ENCODE measurements around the gene PRELID3B.

Gene PRELID3B

DNA sequence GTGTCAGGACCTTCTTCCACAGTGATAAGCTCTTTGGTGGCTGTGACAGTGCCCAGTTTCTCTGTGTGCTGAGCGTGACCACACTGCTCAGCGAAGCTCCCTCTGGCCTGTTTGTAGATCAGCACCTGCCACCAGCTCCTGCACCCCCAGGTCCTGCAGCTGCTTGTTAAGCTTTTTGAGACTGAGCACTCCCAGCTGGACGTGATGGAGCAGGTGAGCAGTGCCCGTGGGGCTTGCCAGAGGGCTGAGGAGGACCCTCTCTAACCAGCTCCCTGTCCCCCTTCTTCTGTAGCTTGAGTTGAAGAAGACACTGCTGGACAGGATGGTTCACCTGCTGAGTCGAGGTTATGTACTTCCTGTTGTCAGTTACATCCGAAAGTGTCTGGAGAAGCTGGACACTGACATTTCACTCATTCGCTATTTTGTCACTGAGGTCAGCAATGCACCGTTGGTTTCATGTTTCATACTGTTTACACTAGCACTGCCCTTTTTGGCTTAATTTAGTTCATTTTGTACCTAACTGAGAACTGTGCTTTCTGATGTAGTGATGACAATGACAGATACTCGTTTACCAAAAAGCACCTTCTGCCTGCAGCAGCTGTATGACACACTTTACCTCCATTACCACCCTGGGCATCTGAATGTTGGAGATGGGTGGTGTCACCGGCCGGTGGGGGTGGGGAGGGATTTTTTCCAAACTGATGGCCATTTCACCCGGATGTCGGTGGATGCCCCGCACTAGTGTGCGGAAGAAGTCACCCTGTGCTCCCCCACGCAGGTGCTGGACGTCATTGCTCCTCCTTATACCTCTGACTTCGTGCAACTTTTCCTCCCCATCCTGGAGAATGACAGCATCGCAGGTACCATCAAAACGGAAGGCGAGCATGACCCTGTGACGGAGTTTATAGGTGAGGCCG, 49.0 kb downstream of the PRELID3B start:
- Histone ChIP-seq H3K79me2 (ENCODE audit: control insufficient read depth, insufficient read depth, low read length, unreplicated experiment) (no peaks in the 10 kb centered on the region), H3K27me3 (ENCODE audit: insufficient read depth, low read length) (no peaks in the 10 kb centered on the region), H3K4me1 (ENCODE audit: control insufficient read depth, insufficient read depth, low read length, unreplicated experiment) (no peaks in the 10 kb centered on the region), H2AFZ (ENCODE audit: low read length, unreplicated experiment) (no peak overlapping the region), H3K27ac (ENCODE audit: low read depth, low read length) (no peak overlapping the region), H3K36me3 (ENCODE audit: insufficient read depth, low read length) (peaks cover 31% of the 10 kb centered on the region), H3K4me3 (ENCODE audit: low read depth, low read length) (no peak overlapping the region)

DNA sequence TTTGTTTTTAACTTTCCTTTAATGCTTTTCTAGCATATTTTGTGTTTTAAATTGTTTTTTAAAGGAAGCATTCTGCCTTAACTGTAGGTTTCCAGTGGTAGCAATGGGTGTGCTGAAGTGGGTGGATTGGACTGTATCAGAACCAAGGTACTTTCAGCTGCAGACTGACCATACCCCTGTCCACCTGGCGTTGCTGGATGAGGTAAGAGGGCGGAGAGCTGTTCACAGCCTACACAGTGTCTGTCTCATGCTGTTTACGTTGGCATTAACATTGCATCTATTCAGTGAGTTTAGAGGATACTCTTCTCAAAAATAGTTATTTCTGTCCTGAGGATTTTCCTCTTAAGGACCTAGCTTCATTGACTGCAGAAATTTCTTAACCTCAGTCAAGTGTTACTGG, 49.7 kb downstream of the PRELID3B start:
- no peaks in the 10 kb centered on the region for H3K4me1 ChIP-seq (ENCODE audit: control insufficient read depth, insufficient read depth, low read length, unreplicated experiment)

DNA sequence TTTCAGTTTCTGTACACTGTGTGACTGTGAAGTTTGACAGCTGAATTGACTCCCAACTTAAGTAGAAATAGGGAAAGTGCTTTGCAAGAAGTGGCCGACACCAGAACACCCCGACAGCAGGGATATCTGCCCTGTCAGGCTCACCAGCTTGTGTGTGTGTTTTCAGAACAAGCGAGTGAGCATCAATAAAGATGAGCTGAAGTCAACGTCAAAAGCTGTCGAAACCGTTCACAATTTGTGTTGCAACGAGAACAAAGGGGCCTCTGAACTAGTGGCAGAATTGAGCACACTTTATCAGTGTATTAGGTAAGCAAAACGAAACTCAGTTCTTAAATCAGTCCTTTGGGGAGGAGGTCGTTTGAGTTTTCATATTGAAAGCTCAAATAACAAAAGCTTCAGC, 50.9 kb downstream of the PRELID3B start:
- H3K36me3 ChIP-seq (ENCODE audit: insufficient read depth, low read length): peaks cover 32% of the 10 kb centered on the region
- H3K27ac ChIP-seq (ENCODE audit: low read depth, low read length): no peak overlapping the region
- no peaks in the 10 kb centered on the region for H3K27me3 ChIP-seq (ENCODE audit: insufficient read depth, low read length)
- H3K79me2 ChIP-seq (ENCODE audit: control insufficient read depth, insufficient read depth, low read length, unreplicated experiment): no peaks in the 10 kb centered on the region
- no peaks in the 10 kb centered on the region for H3K4me1 ChIP-seq (ENCODE audit: control insufficient read depth, insufficient read depth, low read length, unreplicated experiment)
- H2AFZ ChIP-seq (ENCODE audit: low read length, unreplicated experiment): no peak overlapping the region
- no peak overlapping the region for H3K4me3 ChIP-seq (ENCODE audit: low read depth, low read length)

More for the DNA sequence above, 49.7 kb downstream of the PRELID3B start:
- H3K27me3 ChIP-seq (ENCODE audit: insufficient read depth, low read length): no peaks in the 10 kb centered on the region
- peaks cover 33% of the 10 kb centered on the region for H3K36me3 ChIP-seq (ENCODE audit: insufficient read depth, low read length)
- no peak overlapping the region for H3K4me3 ChIP-seq (ENCODE audit: low read depth, low read length)
- no peak overlapping the region for H2AFZ ChIP-seq (ENCODE audit: low read length, unreplicated experiment)
- no peak overlapping the region for H3K27ac ChIP-seq (ENCODE audit: low read depth, low read length)
- no peaks in the 10 kb centered on the region for H3K79me2 ChIP-seq (ENCODE audit: control insufficient read depth, insufficient read depth, low read length, unreplicated experiment)

DNA sequence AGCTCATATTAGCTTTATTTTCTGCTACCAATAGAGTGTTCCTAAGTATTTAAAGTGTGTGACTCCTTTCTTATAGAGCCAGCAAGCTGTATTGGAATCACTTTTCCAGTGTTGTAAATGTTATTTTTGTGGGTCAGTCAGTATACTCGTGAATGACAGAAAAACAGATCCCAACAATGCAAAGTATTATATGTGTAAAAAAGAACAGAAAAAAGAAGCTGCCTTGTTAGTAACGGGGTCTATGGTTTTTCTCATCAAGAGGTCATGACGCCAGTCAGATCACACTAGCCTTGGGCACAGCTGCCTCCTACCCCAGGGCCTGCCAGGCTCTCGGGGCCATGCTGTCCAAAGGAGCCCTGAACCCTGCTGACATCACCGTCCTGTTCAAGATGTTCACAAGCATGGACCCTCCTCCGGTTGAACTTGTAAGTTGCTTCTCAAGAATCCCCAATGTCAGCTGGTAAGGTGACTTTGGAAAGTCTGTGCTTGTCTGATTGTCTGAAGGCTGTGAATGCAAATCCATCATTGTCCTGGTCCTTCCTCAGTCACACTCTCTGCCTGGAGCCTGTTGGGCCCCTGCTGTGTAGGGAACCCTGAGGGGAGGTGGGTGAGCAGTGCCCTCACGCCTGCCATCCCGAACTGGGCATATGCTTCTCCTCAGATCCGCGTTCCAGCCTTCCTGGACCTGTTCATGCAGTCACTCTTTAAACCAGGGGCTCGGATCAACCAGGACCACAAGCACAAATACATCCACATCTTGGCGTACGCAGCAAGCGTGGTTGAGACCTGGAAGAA, 51.7 kb downstream of the PRELID3B start:
- no peaks in the 10 kb centered on the region for H3K4me1 ChIP-seq (ENCODE audit: control insufficient read depth, insufficient read depth, low read length, unreplicated experiment)

DNA sequence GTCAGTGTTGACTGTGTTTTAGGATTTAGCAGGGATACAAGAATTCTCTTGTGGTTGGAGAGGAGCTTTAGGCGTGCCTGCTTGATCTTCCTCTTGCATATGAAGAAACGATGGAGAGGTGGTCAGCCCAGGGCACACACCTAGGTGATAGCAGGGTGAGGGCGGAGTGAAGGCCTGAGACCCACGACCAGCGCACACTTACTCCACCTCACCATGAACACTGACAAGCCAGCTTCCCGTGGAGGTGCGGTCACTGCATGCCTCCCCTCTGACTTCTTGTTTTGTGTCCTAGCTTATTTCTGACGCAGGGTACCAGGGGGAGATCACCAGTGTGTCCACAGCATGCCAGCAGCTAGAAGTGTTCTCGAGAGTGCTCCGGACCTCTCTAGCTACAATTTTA, 53.4 kb downstream of the PRELID3B start:
- Histone ChIP-seq H3K4me1 (ENCODE audit: control insufficient read depth, insufficient read depth, low read length, unreplicated experiment) (no peaks in the 10 kb centered on the region), H3K4me3 (ENCODE audit: low read depth, low read length) (no peak overlapping the region), H2AFZ (ENCODE audit: low read length, unreplicated experiment) (no peak overlapping the region), H3K36me3 (ENCODE audit: insufficient read depth, low read length) (peaks cover 32% of the 10 kb centered on the region), H3K79me2 (ENCODE audit: control insufficient read depth, insufficient read depth, low read length, unreplicated experiment) (peaks cover 21% of the 10 kb centered on the region), H3K27me3 (ENCODE audit: insufficient read depth, low read length) (no peaks in the 10 kb centered on the region), H3K27ac (ENCODE audit: low read depth, low read length) (no peak overlapping the region)

More for the DNA sequence above, 51.7 kb downstream of the PRELID3B start:
- no peak overlapping the region for H3K4me3 ChIP-seq (ENCODE audit: low read depth, low read length)
- peaks cover 32% of the 10 kb centered on the region for H3K36me3 ChIP-seq (ENCODE audit: insufficient read depth, low read length)
- no peak overlapping the region for H2AFZ ChIP-seq (ENCODE audit: low read length, unreplicated experiment)
- H3K79me2 ChIP-seq (ENCODE audit: control insufficient read depth, insufficient read depth, low read length, unreplicated experiment): peaks cover 4% of the 10 kb centered on the region
- no peaks in the 10 kb centered on the region for H3K27me3 ChIP-seq (ENCODE audit: insufficient read depth, low read length)
- no peak overlapping the region for H3K27ac ChIP-seq (ENCODE audit: low read depth, low read length)

DNA sequence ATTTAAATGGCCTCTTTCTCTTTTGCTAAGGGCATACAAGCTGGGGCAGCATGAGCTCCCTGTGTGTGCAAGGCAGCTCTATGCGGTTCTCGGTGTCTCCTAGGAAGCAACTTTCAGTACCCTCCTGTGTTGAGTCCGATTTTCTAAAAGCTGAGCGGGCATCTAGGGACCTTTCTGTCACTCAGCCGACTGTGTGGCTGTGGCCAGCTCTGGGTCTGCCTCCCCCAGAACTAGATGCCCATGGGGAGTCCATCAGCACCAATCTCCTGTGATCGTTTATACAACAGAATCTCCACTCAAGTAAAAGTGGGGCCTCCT, 54.1 kb downstream of the PRELID3B start:
- Histone ChIP-seq H3K4me3 (ENCODE audit: low read depth, low read length) (no peak overlapping the region), H3K4me1 (ENCODE audit: control insufficient read depth, insufficient read depth, low read length, unreplicated experiment) (no peaks in the 10 kb centered on the region)

DNA sequence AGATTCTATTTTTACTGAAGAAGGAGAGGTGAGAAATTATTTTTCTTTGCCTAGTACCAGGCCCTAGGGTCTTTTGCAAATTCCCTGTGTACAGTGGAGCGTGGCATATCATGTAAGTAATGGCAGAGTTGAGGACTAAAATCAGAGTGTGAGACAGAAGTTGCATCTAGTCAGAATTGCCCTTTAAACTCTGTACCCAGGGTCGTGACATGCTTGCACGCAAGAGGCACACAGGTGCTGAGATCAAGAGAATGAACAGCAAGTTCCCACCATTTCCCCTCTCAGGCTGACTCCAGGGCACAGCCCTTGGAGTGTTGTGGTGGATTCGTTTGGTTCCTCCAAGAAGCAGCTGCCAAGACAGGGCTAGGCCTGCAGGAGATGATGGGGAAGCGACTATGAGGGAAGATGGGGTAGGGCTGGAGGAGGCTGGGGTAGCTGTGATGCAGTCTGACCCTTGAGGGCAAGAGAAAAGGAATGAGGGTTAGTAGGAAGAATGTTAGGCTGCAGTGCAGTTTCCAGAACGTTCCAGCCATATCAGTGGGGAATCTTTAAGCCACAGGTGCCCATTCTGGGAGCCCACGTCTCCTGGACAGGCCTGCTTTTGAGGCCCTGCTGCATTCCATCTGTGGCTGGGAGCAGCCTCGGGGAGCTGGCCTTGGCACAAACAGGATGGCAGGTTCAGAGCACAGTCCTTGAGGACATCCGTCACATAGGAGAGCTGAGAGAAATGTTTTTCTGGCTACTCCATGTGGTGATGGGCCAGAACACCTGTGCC, 54.6 kb downstream of the PRELID3B start:
- H3K27me3 ChIP-seq (ENCODE audit: insufficient read depth, low read length): no peaks in the 10 kb centered on the region
- H3K27ac ChIP-seq (ENCODE audit: low read depth, low read length): no peak overlapping the region
- H3K4me1 ChIP-seq (ENCODE audit: control insufficient read depth, insufficient read depth, low read length, unreplicated experiment): no peaks in the 10 kb centered on the region
- peaks cover 22% of the 10 kb centered on the region for H3K36me3 ChIP-seq (ENCODE audit: insufficient read depth, low read length)
- no peak overlapping the region for H3K4me3 ChIP-seq (ENCODE audit: low read depth, low read length)
- H3K79me2 ChIP-seq (ENCODE audit: control insufficient read depth, insufficient read depth, low read length, unreplicated experiment): peaks cover 33% of the 10 kb centered on the region
- no peak overlapping the region for H2AFZ ChIP-seq (ENCODE audit: low read length, unreplicated experiment)

More for the DNA sequence above, 54.1 kb downstream of the PRELID3B start:
- Histone ChIP-seq H2AFZ (ENCODE audit: low read length, unreplicated experiment) (no peak overlapping the region), H3K27me3 (ENCODE audit: insufficient read depth, low read length) (no peaks in the 10 kb centered on the region), H3K27ac (ENCODE audit: low read depth, low read length) (no peak overlapping the region), H3K36me3 (ENCODE audit: insufficient read depth, low read length) (peaks cover 26% of the 10 kb centered on the region), H3K79me2 (ENCODE audit: control insufficient read depth, insufficient read depth, low read length, unreplicated experiment) (peaks cover 28% of the 10 kb centered on the region)

DNA sequence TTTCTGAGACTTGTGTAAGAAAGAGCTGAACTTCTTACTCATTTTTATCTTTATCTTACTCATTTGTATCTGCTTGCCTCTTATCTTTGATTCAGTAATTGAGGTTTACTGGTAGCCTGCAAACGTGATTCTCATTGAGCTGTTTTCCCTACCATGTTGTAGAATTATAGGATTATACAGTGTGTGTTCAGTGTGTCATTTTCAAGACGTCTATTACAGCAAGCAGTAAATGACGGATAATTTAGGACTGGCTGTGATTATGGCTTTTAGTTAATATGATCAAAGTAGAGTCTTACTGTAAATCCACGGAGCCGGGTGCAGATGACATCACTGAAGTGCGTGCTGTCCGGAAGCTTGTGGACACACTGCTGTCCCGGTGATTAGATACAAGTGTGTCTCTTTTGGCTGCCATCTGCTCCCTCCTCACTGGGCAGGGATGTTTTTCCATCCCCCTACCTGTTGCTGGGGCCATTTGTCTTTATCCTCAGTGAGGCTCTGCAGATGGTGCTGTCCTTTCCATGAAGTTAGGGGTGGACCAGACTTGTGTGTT, 55.5 kb downstream of the PRELID3B start:
- H3K4me3 ChIP-seq (ENCODE audit: low read depth, low read length): no peak overlapping the region
- peaks cover 42% of the 10 kb centered on the region for H3K79me2 ChIP-seq (ENCODE audit: control insufficient read depth, insufficient read depth, low read length, unreplicated experiment)
- H3K27ac ChIP-seq (ENCODE audit: low read depth, low read length): no peak overlapping the region
- no peak overlapping the region for H2AFZ ChIP-seq (ENCODE audit: low read length, unreplicated experiment)
- H3K36me3 ChIP-seq (ENCODE audit: insufficient read depth, low read length): peaks cover 18% of the 10 kb centered on the region
- peaks cover 6% of the 10 kb centered on the region for H3K4me1 ChIP-seq (ENCODE audit: control insufficient read depth, insufficient read depth, low read length, unreplicated experiment)
- H3K27me3 ChIP-seq (ENCODE audit: insufficient read depth, low read length): no peaks in the 10 kb centered on the region

DNA sequence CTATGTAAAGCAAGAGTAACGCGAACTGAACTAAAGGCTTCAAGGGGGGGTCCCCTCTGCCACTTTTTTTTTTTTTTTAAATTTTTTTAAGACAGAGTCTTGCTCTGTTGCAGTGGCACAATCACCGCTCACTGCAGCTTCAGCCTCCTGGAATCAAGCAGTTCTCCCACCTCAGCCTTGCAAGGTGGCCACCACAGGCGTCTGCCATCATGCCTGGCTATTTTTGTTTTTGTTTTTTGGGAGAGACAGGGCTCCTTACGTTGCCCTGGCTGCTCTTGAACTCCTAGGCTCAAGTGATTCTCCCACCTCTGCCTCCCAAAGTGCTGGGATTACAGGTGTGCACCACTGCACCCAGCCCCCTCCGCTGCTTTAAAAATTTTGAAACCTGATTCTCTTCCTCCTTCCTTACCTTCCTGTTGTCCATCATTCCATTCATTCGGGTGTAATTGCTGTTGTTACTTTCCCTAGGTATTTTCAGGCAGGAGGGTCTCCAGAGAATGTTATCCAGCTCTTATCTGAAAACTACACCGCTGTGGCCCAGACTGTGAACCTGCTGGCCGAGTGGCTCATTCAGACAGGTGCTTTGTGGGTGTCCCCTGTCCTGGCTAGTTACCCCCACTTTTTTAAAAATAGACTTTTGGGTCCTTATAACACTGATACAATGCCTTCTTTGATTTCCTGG, 56.2 kb downstream of the PRELID3B start:
- no peaks in the 10 kb centered on the region for H3K27me3 ChIP-seq (ENCODE audit: insufficient read depth, low read length)
- no peak overlapping the region for H2AFZ ChIP-seq (ENCODE audit: low read length, unreplicated experiment)
- H3K36me3 ChIP-seq (ENCODE audit: insufficient read depth, low read length): peaks cover 17% of the 10 kb centered on the region; the same call in 1 of the 2 replicates
- no peak overlapping the region for H3K4me3 ChIP-seq (ENCODE audit: low read depth, low read length)
- peaks cover 47% of the 10 kb centered on the region for H3K79me2 ChIP-seq (ENCODE audit: control insufficient read depth, insufficient read depth, low read length, unreplicated experiment)
- no peak overlapping the region for H3K27ac ChIP-seq (ENCODE audit: low read depth, low read length)
- peaks cover 6% of the 10 kb centered on the region for H3K4me1 ChIP-seq (ENCODE audit: control insufficient read depth, insufficient read depth, low read length, unreplicated experiment)

DNA sequence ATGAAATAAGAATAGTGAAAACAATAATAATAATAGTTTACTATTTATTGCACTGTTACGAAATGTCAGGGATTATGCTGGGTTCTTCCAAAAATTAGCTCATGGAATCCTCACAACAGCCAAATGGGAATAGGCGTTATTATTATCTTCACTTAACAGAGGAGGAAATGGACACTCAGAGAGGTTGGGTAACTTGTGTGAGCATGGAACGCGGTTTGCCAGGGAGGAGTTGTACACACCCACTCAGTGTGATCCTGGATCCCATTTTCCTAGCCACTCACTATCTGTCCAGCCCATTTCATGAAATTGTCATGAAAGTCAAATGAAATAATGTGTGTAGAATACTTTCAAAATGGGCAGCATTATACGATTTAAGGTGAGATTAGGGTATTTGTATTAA, 56.9 kb downstream of the PRELID3B start:
- peaks cover 48% of the 10 kb centered on the region for H3K79me2 ChIP-seq (ENCODE audit: control insufficient read depth, insufficient read depth, low read length, unreplicated experiment)
- no peak overlapping the region for H3K27ac ChIP-seq (ENCODE audit: low read depth, low read length)
- H2AFZ ChIP-seq (ENCODE audit: low read length, unreplicated experiment): no peak overlapping the region
- H3K36me3 ChIP-seq (ENCODE audit: insufficient read depth, low read length): peaks cover 17% of the 10 kb centered on the region; the same call in 1 of the 2 replicates
- no peak overlapping the region for H3K4me3 ChIP-seq (ENCODE audit: low read depth, low read length)
- peaks cover 6% of the 10 kb centered on the region for H3K4me1 ChIP-seq (ENCODE audit: control insufficient read depth, insufficient read depth, low read length, unreplicated experiment)
- no peaks in the 10 kb centered on the region for H3K27me3 ChIP-seq (ENCODE audit: insufficient read depth, low read length)
